Activated CD4-positive, alpha-beta memory T cell treated with anti-CD3 and anti-CD28 coated beads for 36 hours (primary cell): ENCODE results near the gene MFGE8. TPM values are rescaled to one million over a fixed set of nuclear protein-coding genes. Genes with fewer than 3 reads are reported as not detected.

Experiments
- CTCF ChIA-PET: fragments of 350-600 bp; sonication (Branson Sonifier 250); formaldehyde crosslinking; loops from one replicate; lab custom pipeline; 2021; ENCODE audit warnings: antibody characterized with exemption, inconsistent platforms; lab: Charles Lee
- POLR2A ChIA-PET: fragments of 350-600 bp; sonication (Branson Sonifier 250); formaldehyde crosslinking; loops from one replicate; lab custom pipeline; 2021; ENCODE audit warnings: antibody characterized with exemption; lab: Charles Lee
- DNase-seq: peaks from one replicate; pipeline ENCODE4 v3.0.0-alpha.2; 2020
- H3K27ac Mint-ChIP-seq: one replicate; pipeline ENCODE4 v1.8.0; 2021; ENCODE audit warnings: mixed read lengths
- H3K27me3 Mint-ChIP-seq: one replicate; pipeline ENCODE4 v1.8.0; 2021; ENCODE audit warnings: mixed read lengths
- H3K36me3 Mint-ChIP-seq: one replicate; pipeline ENCODE4 v1.8.0; 2021; ENCODE audit warnings: mixed read lengths
- H3K4me1 Mint-ChIP-seq: one replicate; pipeline ENCODE4 v1.8.0; 2021; ENCODE audit warnings: low read depth, mixed read lengths
- H3K4me3 Mint-ChIP-seq: one replicate; pipeline ENCODE4 v1.8.0; 2021; ENCODE audit warnings: mild to moderate bottlenecking, mixed read lengths
- H3K9me3 Mint-ChIP-seq: one replicate; pipeline ENCODE4 v1.8.0; 2021; ENCODE audit warnings: mixed read lengths
- intact Hi-C: fragments of 100-400 bp; cut with micrococcal nuclease; formaldehyde crosslinking; loops from one replicate; pipeline ENCODE4 v1.15.1; 2023
- total RNA-seq, 2 experiments: library from RNA; stranded (reverse); gene quantifications; one replicate each; pipeline ENCODE4 v1.2.3, GENCODE V29; 2021

MFGE8 gene
- total RNA-seq, 2 experiments from 2014 or later, result 13.7 to 16.4 TPM

DNA sequence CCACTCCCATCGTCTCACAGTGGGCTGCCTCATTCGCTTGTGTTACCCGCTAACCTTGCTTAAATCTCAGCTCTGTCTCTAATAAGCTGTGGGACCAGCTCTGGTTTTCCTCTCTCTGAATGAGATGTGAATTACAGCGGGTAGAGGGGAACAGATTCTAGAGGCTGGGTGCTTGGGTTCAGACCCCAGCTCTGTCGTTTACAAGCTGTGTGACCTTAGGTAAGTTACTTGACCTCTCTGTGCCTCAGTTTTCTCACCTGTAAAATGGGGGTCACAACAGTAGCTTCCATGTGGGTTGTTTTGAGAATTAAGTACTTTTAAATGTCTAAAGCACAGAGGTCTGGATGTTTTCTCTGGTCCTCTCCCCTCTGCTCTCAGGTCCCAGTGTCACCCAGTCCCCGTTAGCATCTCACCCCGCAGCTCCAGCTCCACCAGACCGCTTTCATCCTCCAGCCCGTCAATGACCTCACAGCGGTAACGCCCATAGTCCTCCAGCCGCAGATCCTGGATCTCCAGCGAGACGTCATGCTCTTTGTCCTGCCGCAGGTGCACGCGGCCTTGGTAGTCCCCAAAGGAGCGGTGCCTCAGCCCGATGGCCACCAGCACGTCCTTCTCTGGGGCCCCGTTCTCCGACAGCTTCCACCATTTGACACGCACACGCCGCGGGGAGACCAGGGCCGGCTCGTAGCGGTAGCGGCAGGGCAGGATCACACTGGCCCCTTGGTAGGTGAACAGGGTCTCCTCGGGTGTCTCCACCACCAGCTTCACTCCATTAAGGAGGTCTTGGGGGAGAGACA is 32.0 kb downstream of the MFGE8 start:
- intact Hi-C loops, result no loop called here
- CTCF ChIA-PET, result interaction anchor here (0.8 to 1.8 kb wide), 5 partner anchors 11 to 136 kb away, joined by 3 to 5 read pairs (median 3); partner anchors contain the start of gene HAPLN3

DNA sequence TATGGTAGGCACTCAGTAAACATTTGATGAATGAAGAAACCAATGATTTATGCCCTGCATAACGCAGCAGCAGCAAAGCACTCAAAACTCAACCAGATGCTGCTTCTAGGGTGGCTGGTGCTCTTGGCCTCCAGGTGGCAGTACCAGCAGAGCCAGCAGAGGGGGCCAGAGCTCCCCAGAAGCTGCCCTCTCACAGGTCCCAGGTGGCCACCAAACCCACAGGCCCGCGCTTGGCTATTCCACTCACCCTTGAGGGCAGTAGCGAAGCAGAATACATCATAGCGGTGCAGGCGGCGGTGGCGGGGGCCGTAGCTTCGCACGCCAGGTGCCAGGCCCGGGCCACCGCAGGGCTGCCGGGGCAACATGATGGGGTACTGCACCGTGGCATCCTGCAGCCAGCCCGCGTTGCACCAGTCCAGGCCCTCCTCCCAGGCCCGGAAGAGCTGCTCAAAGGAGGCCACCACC is 34.4 kb downstream of the MFGE8 start:
- POLR2A ChIA-PET, result no interaction called here

More for the DNA sequence above, 32.0 kb downstream of the MFGE8 start:
- Mint-ChIP-seq H3K36me3 (peaks cover 37% of the 10 kb centered on the region), H3K4me3 (no peak overlapping the region), H3K4me1 (peaks cover 3% of the 10 kb centered on the region), H3K9me3 (no peaks in the 10 kb centered on the region), H3K27ac (no peak overlapping the region), H3K27me3 (no peaks in the 10 kb centered on the region)
- no peak for DNase-seq
- POLR2A ChIA-PET, result no interaction called here

GRCh38 chr15:88877906-88878305 is 35.3 kb downstream of the MFGE8 start:
- Mint-ChIP-seq H3K9me3 (no peaks in the 10 kb centered on the region), H3K36me3 (peaks cover 22% of the 10 kb centered on the region), H3K4me3 (no peak overlapping the region), H3K27me3 (no peaks in the 10 kb centered on the region), H3K27ac (no peak overlapping the region), H3K4me1 (no peaks in the 10 kb centered on the region)
- CTCF ChIA-PET, result interaction anchor here (0.8 to 2.2 kb wide), 10 partner anchors 7 to 300 kb away, joined by 3 to 15 read pairs (median 6); no protein-coding TSS in a partner anchor
- no peak for DNase-seq
- POLR2A ChIA-PET, result no interaction called here
- intact Hi-C loops, result no loop called here

More for the DNA sequence above, 34.4 kb downstream of the MFGE8 start:
- Mint-ChIP-seq H3K4me1 (no peaks in the 10 kb centered on the region), H3K27ac (no peak overlapping the region), H3K36me3 (peaks cover 28% of the 10 kb centered on the region), H3K4me3 (no peak overlapping the region), H3K9me3 (no peaks in the 10 kb centered on the region), H3K27me3 (no peaks in the 10 kb centered on the region)
- intact Hi-C loops, result no loop called here
- CTCF ChIA-PET, result interaction anchor here (0.8 to 2.2 kb wide), 14 partner anchors 8 to 299 kb away, joined by 3 to 15 read pairs (median 6); partner anchors contain the start of gene HAPLN3
- peak; percentile 58 for DNase-seq

DNA sequence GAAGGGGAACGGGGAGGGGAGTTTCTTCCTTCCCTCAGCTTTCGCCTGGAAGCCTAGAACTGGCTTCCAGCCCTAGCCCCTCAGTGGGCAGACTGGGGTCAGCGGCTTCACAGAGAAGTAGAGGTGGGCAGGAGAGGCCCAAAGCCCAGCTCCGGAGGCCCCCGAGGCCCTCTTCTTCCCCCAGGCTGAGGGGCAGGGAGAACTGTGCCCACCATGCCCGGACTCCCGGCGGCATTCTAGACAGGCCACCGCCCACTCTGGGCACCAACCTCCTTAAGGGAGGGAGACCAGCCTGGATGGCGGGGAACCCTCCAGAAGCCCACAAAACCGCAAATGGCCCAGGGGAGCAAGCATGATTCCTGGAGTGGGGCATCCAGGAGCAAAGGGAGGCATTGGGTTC is 35.8 kb downstream of the MFGE8 start:
- DNase-seq, result no peak
- CTCF ChIA-PET, result interaction anchor here (1.2 to 2.2 kb wide), 3 partner anchors 27 to 250 kb away, joined by 3 to 15 read pairs (median 9); no protein-coding TSS in a partner anchor

GRCh38 chr15:88876573-88876972 is 36.6 kb downstream of the MFGE8 start:
- DNase-seq, result no peak
- Mint-ChIP-seq H3K4me3 (no peak overlapping the region), H3K27me3 (no peaks in the 10 kb centered on the region), H3K4me1 (no peaks in the 10 kb centered on the region), H3K36me3 (peaks cover 16% of the 10 kb centered on the region), H3K9me3 (no peaks in the 10 kb centered on the region), H3K27ac (no peak overlapping the region)
- ChIA-PET CTCF (no interaction called here), POLR2A (no interaction called here)
- intact Hi-C loops, result no loop called here

More for the DNA sequence above, 35.8 kb downstream of the MFGE8 start:
- Mint-ChIP-seq H3K36me3 (peaks cover 20% of the 10 kb centered on the region), H3K4me1 (no peaks in the 10 kb centered on the region), H3K27ac (no peak overlapping the region), H3K9me3 (no peaks in the 10 kb centered on the region), H3K27me3 (no peaks in the 10 kb centered on the region), H3K4me3 (no peak overlapping the region)
- intact Hi-C loops, result no loop called here
- POLR2A ChIA-PET, result no interaction called here

GRCh38 chr15:88874684-88875083 is 38.5 kb downstream of the MFGE8 start:
- no peak overlapping the region for H3K27ac Mint-ChIP-seq
- intact Hi-C loops, result no loop called here
- POLR2A ChIA-PET, result no interaction called here

DNA sequence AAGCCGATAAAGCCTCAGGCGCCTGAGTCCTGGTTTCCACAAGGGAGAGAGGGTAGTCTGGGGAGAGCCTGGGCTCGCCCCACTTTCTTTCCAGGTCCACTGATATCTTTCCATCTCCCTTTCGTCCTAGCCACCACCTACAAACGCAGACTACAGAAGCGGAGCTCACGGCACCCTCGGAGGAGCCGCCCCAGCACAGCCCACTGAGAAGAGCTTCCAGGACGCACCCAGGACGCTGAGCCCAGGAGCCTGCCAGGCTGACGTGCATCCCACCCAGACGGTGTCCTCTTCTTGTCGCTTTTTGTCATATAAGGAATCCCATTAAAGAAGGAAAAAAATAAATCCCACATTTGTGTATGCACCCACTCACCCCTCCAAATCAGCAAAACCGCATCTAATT is 38.9 kb downstream of the MFGE8 start:
- POLR2A ChIA-PET, result no interaction called here

More at GRCh38 chr15:88874684-88875083, 38.5 kb downstream of the MFGE8 start:
- no peak for DNase-seq
- CTCF ChIA-PET, result no interaction called here
- Mint-ChIP-seq H3K27me3 (no peaks in the 10 kb centered on the region), H3K36me3 (peaks cover 10% of the 10 kb centered on the region), H3K4me1 (no peaks in the 10 kb centered on the region), H3K9me3 (no peaks in the 10 kb centered on the region), H3K4me3 (no peak overlapping the region)

DNA sequence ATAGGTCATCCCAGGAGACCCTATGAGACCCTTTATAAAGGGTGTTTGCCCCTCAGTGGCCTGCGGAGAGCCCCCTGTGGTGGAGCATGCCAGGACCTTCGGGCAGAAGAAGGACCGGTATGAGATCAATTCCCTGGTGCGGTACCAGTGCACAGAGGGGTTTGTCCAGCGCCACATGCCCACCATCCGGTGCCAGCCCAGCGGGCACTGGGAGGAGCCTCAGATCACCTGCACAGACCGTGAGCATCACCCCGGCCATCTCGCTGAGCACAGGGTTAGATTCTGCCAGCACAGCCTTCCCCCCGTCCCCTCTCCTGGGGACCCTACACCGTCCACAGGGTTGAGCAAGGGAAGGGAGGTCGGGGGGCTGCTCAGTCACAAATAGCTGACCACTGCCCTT is 39.4 kb downstream of the MFGE8 start:
- CTCF ChIA-PET, result no interaction called here
- Mint-ChIP-seq H3K27ac (no peak overlapping the region), H3K27me3 (no peaks in the 10 kb centered on the region), H3K4me1 (no peaks in the 10 kb centered on the region), H3K9me3 (no peaks in the 10 kb centered on the region), H3K36me3 (peaks cover 10% of the 10 kb centered on the region), H3K4me3 (no peak overlapping the region)
- intact Hi-C loops, result no loop called here
- POLR2A ChIA-PET, result no interaction called here
- DNase-seq, result no peak

More for the DNA sequence above, 38.9 kb downstream of the MFGE8 start:
- peaks cover 10% of the 10 kb centered on the region for H3K36me3 Mint-ChIP-seq
- H3K27me3 Mint-ChIP-seq, result no peaks in the 10 kb centered on the region
- no peaks in the 10 kb centered on the region for H3K9me3 Mint-ChIP-seq
- no peak overlapping the region for H3K4me3 Mint-ChIP-seq
- H3K27ac Mint-ChIP-seq, result no peak overlapping the region
- no peaks in the 10 kb centered on the region for H3K4me1 Mint-ChIP-seq
- DNase-seq, result no peak
- intact Hi-C loops, result no loop called here
- CTCF ChIA-PET, result no interaction called here

- CTCF ChIA-PET, result no interaction called here
- Mint-ChIP-seq H3K27ac (no peak overlapping the region), H3K27me3 (no peaks in the 10 kb centered on the region), H3K36me3 (peaks cover 5% of the 10 kb centered on the region), H3K4me1 (no peaks in the 10 kb centered on the region), H3K4me3 (no peak overlapping the region), H3K9me3 (no peaks in the 10 kb centered on the region)
- DNase-seq, result no peak
- intact Hi-C loops, result no loop called here
- POLR2A ChIA-PET, result no interaction called here
Observed at GRCh38 chr15:88872706-88873105, 40.5 kb downstream of the MFGE8 start.

DNA sequence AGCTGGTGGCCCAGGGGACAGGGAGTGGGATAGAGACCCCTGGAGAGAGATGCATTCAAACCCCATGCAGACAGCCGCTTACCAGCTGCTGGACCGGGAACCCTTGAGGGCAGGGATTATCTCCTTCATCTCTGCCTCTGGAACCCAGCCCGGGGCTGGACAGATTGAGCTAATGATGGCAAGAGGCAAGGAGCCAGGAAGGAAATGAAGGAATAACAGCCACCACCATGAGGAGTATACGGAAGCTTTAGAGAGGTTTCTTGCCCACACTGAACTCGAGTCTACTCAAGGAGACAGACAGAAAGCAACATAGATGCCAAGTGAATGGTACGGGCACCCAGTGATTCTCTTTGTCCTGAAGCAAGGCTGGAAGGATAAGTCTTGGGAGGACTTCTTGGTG is 41.1 kb downstream of the MFGE8 start:
- CTCF ChIA-PET, result no interaction called here
- no peak for DNase-seq
- H3K27me3 Mint-ChIP-seq, result no peaks in the 10 kb centered on the region
- intact Hi-C loops, result no loop called here
- peaks cover 5% of the 10 kb centered on the region for H3K36me3 Mint-ChIP-seq
- no peaks in the 10 kb centered on the region for H3K4me1 Mint-ChIP-seq
- POLR2A ChIA-PET, result no interaction called here
- no peak overlapping the region for H3K27ac Mint-ChIP-seq
- no peaks in the 10 kb centered on the region for H3K9me3 Mint-ChIP-seq
- no peak overlapping the region for H3K4me3 Mint-ChIP-seq

GRCh38 chr15:88871313-88871712 is 41.9 kb downstream of the MFGE8 start:
- DNase-seq, result no peak
- Mint-ChIP-seq H3K27me3 (no peaks in the 10 kb centered on the region), H3K27ac (no peak overlapping the region), H3K36me3 (peaks cover 2% of the 10 kb centered on the region), H3K4me1 (no peaks in the 10 kb centered on the region), H3K9me3 (no peaks in the 10 kb centered on the region), H3K4me3 (no peak overlapping the region)
- ChIA-PET CTCF (interaction anchor here (1.1 to 1.4 kb wide), 2 partner anchors 8 to 81 kb away, joined by 3 to 7 read pairs; no protein-coding TSS in a partner anchor), POLR2A (no interaction called here)
- intact Hi-C loops, result no loop called here

DNA sequence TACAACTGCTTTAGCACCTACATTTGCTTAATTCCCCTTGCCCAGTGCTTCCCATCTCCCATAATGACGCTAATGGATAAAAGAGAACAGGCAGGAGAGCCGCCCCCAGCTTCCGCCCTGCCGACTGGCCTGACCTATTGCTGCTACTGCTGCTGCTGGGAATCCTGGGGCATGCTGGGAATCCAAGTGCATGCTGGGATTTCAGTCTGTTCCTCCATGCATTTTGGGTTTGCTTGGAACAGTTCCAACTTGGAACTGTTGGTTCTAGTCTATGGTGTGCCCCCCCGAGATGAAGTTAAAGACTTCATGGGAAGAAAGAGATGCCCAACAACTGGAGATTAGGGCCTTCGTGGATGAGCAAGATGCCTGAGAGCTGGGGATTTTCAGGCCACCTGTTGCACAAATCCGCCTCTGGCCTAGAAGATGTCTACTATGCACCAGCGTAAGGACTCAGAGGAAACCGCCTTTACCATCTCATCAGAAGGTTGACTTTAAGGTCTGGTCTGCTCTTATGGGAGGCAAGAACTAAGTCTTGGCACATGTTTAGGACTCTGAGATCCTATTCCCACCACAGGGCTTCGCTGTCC is 46.8 kb downstream of the MFGE8 start:
- intact Hi-C loops, result no loop called here
- H3K4me3 Mint-ChIP-seq, result no peak overlapping the region
- no peak overlapping the region for H3K27ac Mint-ChIP-seq
- no peaks in the 10 kb centered on the region for H3K36me3 Mint-ChIP-seq
- no peaks in the 10 kb centered on the region for H3K9me3 Mint-ChIP-seq
- CTCF ChIA-PET, result no interaction called here
- DNase-seq, result no peak
- no peaks in the 10 kb centered on the region for H3K4me1 Mint-ChIP-seq
- POLR2A ChIA-PET, result no interaction called here
- H3K27me3 Mint-ChIP-seq, result no peaks in the 10 kb centered on the region
